HG03139 (cell line): ENCODE measurements around the gene GALNT2.

ENCODE experiments used
- ATAC-seq: cut with Tn5 transposase; IDR thresholded peaks from one replicate; pipeline ENCODE4 v1.9.1; 2021; ENCODE audit not compliant: unreplicated experiment

The GALNT2 gene

DNA sequence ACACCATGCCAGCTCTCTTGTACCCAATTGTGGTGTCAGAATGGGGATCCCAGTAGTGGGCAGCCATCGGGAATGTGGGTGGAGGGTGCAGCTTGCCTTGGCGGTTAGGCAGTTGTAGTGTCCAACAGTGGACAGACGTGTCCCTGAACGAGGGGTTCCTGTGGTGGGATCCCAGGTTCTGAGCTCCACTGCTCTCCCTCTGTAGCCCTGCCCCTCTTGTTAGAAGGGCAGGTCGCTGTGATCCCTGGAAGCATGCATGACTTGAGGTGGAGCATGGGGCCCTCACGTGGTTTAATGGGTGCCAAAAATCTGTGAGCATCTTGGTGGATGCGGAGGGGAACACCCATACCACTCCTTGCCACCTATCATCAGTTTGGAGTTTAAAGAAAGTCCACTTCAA is 4.3 kb downstream of the GALNT2 start:
- no peak for ATAC-seq

DNA sequence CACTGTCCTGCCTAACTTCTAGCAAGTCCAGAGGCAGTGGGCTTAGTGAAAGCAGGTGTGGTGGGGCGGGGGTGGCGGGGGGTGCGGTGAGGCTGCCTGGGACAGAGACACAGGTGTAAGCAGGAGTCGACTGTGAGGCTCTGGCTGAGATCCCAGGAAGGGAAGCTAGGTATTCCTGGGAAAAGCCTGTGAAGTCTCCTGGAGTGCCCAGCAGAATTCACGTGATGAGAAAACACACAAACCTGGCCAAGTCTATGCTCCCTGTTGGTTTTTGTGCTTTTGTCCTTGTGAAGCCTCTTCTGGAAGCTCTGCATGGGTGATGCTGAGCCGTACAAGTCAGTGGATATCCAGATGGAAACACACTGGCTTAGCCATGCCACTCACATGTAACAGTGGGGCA is 5.3 kb downstream of the GALNT2 start:
- no peak for ATAC-seq

DNA sequence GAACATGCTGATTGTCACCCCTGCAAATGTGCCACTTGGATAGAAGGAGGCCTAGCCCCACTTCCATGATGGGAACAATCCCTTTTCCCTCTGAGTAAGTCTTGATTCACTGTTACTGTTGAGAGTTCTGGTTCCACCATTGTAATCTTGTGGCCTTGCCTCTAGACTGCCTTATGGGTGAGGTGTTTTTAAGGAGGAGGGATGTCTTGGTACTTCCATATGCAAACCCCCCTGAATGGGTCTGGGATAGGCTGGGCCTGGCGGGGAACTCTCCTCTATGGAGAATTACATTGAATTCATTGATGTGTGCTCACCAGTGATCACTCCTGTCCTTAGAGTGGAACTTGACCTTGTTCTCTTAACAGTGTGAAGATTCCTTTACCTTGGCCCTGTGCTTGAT is 5.8 kb downstream of the GALNT2 start:
- no peak for ATAC-seq

DNA sequence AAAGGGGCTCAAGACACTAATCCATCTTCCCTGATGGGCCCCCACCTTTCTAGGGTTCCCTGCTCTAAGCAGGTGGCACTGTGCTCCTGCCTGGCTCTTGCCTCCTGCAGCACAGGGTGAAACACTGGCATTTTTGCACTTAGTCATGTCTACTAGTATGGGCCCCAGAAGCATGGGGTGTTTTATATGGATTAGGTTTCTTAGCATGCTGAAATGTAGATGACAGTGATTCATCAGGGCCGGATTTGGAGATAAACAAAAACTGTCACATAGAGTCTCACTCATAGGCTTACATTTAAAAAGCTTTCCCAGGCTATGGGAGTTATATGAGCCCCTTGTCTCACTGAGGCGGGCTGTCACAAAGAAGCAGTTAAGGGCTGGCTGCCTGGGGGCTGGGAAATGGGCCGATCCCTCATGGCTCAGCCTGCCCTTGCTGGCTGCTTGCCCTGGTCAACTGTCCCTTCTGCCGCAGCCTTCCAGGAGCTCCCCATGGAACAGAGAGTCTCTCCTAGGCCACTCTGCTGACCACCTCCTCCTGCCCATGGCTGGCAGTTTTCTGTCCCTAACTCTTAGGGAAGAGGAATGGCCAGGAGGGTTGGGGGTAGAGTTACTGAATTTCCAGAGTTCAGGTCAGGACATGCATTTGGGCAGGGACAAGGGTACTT is 6.5 kb downstream of the GALNT2 start:
- ATAC-seq = no peak

DNA sequence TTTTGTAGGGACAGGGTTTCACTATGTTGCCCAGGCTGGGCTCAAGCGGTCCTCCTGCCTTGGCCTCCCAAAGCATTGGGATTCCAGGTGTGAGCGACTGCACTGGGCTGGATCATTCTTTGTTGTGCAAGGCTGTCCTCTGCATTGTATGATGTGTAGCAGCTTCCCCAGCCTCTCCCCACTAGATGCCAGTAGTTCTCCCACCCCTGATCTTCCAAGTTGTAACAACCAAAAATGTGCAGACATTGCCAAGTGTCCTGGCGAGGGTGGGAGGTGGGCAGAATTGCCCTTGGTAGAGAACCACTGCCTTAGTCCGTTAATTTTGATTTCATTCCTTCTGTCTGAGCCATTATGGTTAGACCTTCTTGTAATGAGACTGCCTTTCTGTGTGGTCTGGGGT is 7.2 kb downstream of the GALNT2 start:
- no peak for ATAC-seq

DNA sequence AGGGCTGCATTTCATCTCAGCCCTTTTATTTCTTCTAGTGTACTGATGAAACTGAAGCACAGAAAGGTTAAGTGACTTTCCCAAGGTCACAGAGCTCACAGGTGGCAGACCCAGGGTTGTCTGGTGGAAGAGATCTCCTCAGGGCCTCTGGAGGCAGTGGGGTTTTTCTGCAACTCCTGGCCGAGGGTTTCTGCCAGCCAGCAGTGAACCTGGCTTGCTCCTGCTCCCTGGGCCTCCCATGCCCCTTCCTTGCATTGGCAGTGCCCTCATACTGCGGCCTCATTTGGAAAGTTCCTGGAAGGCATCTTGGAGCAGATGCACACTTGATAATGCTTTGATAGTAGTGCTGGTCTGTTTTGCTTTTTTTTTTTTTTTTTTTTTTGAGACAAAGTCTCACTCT is 7.7 kb downstream of the GALNT2 start:
- ATAC-seq = no peak

DNA sequence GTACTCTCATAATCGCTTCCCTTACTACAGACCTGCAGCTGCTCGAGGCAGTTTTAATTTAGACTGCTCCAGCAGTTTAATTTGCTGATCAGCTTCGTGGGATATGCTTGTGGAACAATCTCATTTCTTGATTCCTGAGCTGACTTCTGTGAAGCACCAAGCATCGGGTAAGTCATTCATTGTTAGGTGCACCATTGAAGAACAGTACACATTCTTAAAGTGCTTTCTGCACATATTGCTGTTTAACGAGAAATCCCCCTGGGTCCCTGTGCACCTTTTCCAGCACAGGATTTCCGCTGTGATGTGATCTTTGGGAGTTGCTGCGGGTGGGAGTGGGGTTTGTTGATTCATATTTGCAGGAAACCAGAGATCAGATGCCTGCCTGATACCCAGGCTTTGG is 9.1 kb downstream of the GALNT2 start:
- no peak for ATAC-seq

DNA sequence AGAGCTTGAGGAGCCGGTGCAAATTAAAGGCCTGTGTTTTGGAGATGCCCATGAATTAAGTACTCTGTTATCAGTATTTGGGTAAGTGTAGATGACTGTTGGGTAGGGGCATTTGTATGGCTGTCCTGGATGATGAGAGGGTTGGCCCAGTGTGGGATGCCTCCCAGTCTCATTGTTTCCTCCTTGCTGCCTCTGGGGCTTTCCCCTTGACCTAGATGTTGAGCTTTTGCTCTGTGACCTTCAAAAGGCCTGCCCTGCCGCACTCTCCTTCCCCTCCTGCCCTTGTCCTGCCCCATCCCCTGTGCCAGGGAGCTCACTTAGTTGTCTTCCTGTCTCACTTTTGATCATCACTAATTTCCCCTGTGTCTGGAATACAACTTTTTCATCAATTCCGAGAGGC is 10.0 kb downstream of the GALNT2 start:
- no peak for ATAC-seq

DNA sequence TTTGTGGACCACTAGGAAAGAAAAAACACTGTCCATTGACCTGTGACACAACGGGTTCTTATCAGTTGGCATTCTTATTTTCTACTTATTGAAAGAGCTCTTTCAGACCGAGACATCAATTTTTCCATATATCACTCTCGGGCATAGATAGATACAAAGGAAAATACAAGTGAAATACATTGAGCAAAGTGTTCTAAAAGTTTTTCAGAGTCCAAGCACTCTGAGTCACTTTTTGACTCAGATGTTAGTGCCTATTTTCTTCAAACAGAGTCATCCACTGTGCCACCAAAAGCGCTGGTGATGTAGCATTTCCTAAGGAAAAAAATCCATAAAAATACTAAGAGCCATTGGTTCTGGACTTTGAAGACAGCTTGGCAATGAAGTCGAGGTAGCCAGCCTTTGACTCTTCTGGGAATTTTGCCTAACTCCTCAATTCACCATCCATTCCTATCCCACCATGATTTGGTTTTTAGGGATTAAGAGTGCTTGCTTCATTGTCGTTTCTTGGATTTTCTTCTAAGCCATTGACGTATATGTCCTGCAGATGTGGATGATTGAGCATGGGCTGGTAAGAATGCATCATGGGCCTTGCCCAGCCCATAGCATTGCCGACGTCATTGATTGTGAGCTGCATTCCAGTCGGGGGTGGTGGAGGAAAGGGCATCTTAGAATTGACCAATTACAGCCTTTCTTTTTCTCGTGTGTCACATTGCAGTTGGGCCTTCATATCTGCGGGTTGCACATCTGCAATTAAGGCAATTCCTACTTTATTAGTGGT is 10.6 kb downstream of the GALNT2 start:
- no peak for ATAC-seq

DNA sequence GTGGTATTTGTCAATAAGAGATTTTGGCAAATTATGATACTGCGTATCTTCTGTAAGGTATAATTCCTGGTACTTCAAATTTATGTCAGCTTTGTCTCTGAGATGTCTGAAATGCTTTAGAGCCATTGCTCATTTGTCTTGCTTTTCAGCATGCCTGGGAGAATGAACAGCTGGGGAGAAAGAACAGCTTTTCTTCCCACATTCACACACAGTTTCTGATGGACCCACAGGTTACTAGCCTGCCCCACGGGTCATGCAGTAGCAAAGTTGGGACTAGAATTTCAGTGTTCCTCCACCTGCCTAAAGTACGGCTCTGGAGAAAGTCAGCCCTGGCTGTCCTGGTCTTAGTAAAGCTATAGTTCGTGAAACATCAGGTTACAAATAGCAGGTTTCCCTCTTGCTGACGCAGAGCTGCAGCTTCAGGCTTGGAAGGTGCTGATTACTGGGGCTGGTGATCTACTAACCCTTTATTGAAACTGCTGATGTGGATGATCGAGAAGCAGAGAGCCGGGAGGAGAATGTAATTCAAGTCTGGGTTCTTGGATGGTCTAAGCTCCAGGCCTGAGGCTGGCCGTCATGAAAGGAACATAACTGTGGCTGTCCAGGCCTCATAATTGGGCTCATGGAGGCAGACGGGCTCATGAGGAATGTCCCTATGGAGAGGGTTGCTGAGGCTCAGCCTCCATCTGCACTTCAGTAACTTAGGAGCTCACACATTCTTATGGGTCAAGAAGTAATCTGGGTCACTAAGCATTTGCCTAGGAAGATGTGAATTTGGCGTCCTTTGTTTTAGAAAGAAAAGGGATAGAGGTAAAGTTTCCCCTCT is 12.4 kb downstream of the GALNT2 start:
- ATAC-seq = no peak

DNA sequence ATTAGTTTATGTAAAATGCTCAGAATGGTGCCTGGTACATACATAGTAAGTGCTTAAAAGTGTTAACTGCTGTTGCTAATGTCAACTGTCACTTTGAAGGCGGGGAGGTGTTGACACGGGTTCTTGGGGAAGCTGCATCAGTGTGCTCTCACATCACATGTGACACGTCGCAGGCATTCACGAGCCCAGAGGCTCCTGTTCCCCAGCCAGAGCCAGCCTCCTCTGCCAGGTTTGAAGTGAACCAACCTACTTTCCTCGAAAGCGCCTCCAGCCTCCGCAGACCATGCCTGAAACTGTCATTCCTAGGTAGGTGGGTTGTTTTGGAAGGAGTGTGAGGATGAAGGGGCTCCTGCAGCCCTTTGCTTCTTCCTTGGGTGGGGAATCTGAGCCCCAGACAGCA is 13.8 kb downstream of the GALNT2 start:
- no peak for ATAC-seq

DNA sequence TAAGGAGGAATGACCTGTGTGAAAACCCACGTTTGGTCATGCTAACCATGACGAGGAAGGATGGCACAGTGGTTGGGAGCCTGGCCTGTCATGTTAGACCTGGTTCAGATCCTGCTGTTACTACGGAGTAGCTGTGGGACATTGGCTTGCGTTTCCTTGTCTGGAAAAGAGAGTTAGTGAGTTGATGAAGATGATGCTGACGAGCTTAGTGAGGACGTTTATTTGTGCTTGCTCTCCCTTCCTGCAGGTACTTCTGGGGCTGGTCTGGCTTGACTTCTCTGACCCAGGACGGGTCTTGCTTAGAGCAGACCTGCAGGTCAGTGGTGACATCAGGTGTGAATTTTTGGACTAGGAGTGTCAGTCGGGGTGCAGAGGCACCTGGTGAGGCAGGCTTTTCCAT is 14.7 kb downstream of the GALNT2 start:
- ATAC-seq = no peak

DNA sequence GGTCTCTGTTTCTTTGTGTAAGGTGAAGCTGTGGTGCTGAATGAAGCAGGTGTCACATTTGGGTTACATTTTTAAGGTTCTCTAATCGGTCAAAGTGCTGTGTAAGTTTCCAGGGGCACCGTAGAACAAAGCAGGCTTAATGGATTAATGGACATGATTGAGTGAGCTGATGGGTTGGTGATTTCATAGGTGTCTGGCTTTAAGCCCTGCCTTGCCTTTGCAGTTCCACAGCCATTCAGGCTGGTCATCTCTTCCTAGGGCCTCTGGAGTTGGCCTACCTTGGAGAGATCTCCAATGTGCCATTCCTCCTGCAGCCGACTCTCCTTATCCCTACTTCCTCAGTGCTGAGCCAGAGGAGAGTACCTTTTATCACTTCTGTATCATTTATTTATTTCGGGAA is 15.2 kb downstream of the GALNT2 start:
- ATAC-seq = no peak

DNA sequence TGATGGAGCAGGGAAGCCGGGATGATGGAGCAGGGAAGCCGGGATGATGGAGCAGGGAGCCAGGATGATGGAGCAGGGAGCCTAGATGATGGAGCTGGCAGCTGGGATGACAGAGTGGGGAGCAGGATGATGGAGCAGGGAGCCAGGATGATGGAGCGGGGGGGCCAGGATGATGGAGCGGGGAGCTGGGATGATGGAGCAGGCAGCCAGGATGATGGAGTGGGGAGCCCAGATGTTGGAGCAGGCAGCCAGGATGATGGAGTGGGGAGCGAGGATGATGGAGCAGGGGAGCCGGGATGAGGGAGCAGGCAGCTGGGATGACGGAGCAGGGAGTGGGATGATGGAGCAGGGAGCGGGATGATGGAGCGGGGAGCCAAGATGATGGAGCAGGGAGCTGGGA is 16.0 kb downstream of the GALNT2 start:
- ATAC-seq = no peak

DNA sequence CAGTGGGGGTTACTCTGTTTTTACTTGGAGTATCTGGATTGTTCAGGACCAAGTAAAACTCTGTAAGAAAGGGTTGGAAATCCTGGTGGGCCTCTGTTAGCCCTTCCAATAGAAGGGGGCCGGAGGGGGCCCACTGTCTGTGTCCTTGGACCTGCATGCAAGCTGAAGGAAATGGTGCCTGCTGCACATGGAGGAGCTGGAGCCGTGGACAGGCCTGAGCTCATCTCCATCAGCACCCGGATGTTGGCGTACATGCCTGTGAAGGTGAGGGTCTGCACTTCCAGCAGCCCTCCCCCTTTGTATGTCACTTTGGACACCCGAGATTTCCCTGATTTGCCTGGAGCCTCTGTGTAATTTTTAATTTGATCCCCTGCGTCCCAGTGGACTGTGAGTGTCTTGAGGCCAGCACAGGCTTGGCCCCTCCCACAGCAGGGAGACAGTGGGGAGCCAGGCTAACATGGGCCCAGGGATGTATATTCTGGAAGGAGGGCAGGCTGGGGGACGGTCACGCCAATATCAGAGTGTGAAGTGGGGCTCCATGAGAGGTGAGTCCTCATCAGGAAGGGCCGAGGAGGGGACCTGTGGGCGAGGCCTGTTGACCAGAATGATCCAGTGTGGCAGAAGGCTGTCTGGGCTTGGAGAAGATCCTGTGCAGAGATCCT is 16.8 kb downstream of the GALNT2 start:
- ATAC-seq = no peak

DNA sequence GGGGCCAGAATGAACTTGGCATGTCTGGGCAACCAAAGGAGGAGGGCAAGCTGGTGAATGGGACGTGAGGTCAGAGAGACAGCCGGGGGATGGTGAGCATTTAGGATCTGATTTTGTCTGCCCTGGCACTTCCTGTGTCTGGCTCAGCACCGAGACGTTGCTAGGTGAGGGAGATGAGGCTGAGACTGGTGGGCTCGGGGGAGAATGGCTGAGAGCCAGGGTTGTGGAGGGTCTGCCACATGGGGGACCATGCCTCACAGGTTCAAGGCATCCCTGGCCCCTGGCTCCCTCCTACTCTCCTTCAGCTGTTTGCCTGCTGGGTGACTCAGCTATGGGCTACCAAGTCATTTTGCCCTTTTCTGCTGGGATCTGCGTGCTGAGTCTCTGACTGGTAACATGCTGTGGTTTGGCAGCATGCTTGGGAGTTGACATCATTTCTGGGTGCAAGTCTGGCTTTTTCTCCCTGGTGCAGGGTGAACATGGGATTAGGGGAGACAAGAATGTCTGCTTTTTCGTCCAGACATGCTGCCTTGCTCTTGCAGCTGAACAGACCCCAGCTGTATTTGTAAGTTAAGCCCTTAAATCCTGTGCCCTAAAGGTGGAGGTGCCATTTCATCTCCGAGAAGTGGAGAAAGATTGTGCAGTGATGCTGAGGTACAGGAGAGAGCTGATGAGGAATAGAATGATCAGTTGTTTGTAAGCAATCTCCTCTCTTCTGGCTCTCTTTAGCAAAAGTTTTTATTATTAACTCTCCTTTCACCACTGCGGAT is 17.6 kb downstream of the GALNT2 start:
- no peak for ATAC-seq

DNA sequence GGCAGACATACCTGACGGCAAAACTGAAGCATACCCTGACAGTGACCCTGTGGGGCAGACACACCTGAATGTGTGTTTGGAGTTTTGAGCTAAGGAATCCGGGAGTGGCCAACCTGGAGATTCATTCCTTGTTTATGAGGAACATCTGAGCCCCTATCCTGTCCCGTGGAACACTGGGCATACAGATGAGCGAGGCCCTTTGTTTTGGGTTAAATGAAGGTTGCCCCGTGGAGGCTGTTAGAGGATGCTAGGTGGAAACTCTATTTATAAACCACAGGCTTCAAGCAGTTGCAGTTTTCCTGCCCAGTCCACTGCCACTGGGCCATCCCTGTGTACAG is 18.1 kb downstream of the GALNT2 start:
- no peak for ATAC-seq

DNA sequence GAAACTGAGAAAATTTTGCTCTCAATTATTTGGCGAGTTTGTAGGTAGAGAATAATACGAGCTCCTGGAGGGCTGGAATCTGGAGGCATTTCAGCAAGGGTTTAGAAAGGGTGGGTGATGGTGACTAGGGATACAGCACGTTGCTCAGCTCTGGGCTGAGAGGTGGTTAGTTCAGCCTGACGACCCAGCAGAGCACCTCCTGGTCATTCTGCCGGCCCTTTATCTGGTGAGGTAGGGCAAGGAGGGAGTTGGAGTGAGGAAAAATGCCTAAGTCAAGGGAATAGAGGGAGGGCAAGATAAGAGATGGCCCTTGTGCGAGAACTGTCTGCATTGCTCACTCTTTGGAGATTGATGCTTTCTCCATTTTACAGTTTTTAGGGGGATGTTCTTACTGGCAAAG is 19.1 kb downstream of the GALNT2 start:
- no peak for ATAC-seq

DNA sequence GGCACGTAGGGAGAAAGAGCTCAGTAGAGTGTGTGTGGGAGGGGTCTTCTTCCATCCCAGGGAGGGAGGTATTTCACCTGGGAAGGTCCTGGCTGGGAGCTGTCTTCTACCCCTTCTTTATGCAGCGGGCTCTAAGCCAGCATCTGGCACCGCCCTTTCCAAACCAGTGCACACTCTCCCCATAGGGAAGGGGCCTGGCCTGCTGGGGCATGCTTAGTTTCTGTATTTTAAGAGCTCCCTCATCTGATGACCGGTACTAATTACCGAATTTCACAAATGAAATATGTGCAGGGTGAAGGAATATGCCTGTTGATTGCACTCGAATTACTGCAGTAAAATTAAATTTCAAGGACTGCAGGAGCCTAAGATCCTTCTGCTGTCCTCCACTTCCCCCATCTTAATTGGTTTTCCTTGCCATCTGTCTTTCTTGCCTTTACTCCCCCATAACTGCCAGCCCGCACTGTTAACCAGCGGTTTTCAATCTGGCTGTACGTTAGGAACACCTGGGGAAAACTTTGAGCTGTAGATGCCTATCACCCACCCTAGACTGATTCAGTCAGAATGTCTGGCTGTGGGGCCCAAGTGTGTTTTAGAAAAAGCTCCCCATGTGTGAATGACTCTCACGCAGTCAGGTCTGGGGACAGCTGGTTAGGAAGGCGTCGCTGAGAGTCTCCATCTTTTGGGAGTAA is 20.1 kb downstream of the GALNT2 start:
- no peak for ATAC-seq

DNA sequence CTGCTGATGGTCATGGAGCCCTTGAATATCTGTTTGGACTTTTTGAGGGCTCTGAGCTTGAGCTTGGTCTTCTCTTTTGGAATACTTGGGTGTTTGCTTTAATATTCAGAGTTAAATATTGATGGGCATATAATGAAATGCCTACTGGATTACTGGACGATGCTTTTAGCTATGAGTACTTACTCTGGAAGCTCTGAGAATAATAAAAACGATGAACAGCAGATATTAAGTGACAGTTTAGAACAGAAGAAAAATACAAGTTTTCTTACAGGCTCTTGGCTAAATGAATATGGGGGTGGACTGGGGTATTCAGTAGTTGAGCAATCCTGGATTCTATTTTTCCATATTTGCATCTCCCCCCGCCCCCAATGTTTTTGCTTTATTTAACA is 20.7 kb downstream of the GALNT2 start:
- no peak for ATAC-seq
